Smooth muscle cell of the brain vasculature (primary cell): ENCODE measurements around the gene CIAO3.
"Not testable (repeated sequence)": the region's sequence is repeated elsewhere in the genome, so short reads cannot be mapped to it uniquely, and the experiment has no call there.

Experiments
- DNase-seq: peaks from one replicate; pipeline ENCODE4 v3.0.0-alpha.2; 2012; ENCODE audit warnings: low read depth, low spot score

CIAO3 gene

DNA sequence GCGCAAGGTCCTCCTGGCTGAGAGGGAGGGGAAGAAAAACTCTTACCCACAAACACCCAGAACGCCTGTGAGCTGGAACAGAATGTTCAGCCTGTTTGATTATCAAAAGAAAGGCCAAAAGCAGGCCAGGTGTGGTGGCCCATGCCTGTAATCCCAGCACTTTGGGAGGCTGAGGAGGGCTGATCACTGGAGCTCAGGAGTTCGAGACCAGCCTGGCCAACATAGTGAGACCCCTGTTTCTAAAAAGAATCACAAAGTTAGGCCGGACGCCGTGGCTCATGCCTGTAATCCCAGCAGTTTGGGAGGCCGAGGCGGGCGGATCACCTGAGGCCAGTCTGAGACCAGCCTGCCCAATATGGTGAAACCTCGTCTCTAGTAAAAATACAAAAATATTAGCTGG lies 35.5 kb upstream of the CIAO3 start:
- DNase-seq = not testable (repeated sequence)

DNA sequence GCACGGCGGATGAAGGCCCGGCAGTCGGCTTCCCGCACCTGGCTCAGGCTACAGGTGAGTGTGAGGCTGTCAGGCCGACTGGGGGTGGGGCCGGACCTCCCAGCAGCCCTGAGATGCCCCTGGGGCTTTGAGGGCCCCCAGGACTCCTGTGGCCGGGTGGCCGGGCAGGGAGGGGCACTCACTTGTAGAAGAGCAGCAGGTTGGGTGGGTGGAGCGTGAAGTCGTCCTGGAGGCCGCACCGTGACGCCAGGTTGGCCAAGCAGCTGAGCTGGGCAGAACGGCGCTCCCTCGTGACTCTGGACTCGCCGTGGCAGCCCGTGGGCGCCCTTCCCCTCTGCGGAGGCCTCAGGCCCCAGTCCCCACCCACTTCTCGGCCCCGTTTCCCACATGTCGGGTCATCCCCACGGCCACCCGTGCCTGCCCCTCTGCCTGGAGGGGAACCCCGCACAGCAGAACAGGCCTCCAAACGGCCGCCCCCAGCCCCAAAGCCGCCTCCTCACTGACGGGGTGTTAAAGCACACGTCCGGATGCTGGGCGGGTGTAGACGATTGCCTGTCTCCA lies 34.5 kb upstream of the CIAO3 start:
- no peak for DNase-seq

DNA sequence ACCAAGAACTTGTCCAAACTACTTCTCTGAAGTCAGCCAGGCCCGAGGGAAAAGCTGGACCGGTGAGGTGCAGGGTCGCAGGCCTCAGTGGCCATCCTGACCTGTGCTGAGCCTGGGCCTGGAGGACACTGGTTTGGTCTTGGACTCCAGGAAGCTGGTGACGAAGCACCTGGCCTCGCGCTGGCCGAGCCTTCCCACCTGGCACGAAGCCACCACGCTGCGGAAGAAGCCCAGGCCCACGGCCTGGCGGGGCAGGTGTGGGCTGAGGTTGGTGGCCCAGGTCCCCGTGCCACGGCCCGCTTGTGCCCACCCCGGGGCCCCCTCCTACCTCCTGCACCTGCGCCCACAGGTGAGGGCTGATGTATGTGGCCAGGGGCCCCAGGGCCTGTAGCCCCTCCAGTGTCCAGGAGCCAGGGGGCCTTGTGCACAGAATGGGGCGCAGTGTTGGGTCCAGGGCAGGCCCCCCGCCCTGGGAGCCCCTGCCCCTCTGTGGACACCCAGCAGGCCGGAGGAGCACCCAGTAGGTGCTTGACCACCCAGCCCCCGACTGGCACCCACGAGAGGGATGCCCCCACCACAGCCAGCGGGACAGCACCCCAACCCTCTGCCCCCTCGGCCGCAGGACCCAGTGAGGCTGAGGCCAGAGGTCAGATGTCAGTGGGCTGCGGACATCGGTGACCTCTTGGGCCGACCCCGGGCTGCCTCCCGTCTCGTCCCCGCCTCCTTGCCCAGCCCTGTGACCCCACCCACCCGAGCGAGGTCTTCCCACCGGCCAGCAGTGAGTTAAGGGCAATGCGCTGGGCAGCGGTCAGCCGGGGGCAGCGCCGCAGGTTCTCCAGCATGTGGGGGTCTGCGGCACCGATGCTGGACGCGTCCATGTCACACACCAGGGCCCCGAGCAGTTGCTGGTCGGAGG lies 33.5 kb upstream of the CIAO3 start:
- no peak for DNase-seq

DNA sequence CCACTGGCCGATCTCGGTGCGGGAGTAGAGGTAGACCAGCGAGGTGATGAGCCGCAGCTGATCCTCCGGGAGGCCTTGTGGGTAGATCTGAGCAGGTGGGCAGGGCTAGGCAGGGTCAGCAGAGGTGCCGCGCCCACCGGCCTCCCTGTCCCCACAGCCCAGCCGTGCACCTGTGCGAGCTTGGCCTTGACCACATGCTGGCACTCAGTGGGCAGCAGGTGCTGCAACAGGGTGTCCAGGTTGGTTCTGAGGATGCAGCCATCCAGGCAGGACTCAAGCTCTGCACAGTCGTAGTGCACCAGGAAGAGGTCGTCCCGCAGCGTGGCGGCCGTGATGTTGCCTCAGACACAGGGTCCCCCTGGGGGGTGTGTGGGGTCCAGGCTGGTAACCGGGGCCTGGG lies 32.2 kb upstream of the CIAO3 start:
- DNase-seq = no peak

DNA sequence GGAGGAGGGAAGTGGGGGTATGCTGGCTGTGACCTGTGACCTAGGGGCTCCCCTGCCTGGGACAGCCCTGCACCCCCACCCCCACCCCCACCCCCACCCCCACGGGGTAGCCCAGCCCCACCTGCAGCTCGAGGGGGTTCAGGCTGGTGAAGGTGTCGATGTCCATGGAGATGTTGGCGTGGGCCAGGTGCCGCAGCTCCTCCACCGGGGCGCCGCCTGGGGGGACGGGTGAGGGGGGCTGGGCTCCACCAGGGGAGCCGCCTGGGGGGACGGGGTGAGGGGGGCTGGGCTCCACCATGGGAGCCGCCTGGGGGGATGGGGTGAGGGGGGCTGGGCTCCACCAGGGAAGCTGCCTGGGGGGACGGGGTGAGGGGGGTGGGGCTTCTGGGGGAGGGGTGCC lies 29.6 kb upstream of the CIAO3 start:
- DNase-seq = no peak

DNA sequence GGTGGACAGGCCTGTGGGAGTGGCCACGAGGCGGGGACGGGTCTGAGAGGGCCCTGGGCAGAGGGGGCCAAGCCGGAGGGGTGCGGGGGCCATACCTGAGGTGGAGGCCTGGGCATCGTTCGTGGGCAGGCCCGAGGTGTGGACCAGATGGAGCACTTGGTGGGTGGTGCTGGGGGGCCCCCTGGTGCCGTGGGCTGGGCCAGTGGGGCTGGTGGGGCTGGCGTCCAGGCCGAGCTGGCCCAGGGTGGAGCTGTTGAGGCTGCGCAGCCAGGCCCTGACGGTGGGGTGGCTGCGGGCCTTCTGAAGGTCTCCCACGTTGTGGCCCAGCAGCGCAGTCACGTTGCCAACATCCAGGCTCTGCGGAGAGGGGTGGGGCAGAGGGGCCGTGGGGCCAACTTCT lies 29.1 kb upstream of the CIAO3 start:
- no peak for DNase-seq

DNA sequence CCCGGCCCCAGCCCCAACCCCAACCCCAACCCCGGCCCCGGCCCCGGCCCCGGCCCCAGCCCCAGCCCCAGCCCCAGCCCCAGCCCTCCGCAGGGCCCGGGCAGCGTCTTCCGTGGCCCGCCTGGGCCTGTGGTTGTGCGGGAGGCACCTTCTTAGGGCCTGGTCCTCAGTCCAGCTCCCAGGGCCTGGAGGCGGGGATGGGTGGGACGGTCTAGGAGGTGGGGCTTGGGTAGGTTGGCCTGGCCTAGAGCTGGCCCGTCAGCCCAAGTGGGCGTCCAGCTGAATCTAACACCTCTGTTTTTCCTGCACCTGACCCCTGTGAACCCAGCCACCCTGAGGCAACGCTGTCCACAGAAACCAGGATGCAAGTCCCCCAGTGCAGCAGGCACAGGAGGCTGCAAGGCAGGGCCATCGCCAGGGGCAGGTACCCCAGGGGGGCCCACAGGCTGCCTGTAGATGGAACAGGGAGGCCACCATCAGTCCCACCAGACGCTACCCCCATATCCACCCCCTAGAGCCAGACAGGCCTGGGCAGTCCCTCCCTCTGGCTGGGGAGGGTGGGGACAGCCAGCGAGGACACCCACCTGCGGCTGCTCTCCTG lies 28.5 kb upstream of the CIAO3 start:
- DNase-seq = no peak

DNA sequence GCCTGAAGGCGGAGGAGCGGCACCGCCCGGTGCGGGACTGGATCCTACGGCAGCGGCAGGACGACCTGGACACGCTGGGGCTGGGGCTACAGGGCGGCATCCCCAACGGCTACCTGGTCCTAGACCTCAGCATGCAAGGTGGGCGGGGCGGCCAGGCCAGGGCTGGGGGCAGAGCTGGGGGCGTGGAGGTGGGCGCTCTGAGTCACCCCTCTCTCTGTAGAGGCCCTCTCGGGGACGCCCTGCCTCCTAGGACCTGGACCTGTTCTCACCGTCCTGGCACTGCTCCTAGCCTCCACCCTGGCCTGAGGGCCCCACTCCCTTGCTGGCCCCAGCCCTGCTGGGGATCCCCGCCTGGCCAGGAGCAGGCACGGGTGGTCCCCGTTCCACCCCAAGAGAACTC lies 27.6 kb upstream of the CIAO3 start:
- DNase-seq = no peak

DNA sequence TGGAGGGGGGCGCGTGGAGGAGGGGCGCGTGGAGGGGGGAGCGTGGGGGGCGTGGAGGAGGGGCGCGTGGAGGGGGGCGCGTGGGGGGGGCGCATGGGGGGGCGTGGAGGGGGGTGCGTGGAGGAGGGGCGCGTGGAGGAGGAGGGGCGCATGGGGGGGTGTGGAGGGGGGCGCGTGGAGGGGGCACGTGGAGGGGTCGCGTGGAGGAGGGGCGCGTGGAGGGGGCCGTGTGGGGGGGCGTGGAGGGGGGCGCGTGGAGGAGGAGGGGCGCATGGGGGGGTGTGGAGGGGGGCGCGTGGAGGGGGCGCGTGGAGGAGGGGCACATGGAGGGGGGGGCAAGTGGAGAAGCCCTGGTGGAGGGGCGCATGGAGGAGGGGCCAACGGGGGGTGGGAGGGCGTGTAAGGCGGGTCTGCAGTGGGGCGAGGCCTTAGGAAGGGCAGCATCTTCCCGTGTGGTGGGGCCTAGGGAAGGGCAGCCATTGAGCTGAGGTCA lies 27.0 kb upstream of the CIAO3 start:
- DNase-seq = no peak

DNA sequence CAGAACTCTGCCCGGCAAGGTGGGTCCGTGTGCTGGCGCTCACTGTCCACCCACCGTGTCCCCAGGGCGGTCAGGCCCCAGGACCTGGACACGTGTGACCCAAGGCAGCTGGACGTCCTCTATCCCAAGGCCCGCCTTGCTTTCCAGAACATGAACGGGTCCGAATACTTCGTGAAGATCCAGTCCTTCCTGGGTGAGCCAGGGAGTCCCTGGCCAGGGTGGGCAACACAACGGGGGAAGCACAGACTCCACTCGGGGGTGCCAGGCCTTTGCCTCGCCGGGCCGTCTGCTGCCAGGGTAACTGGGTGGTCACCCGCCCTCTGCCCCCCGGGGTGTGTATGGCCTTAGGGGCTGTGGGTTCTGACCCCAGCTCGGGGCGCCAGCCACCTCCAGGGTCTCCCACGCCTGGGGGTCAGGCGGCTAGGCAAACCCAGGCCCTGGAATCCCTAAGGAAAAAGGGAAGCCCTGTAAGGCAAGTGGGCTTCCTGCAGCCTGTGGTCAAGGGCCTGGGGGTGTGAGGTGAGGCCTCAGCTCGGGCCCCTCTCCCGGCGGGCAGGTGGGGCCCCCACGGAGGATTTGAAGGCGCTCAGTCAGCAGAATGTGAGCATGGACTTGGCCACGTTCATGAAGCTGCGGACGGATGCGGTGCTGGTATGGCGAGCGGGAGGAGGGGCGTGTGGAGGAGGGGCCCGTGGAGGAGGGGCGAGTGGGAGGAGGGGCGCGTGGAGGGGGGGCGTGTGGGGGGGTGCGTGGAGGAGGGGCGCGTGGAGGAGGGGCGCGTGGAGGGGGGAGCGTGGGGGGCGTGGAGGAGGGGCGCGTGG lies 26.2 kb upstream of the CIAO3 start:
- no peak for DNase-seq

DNA sequence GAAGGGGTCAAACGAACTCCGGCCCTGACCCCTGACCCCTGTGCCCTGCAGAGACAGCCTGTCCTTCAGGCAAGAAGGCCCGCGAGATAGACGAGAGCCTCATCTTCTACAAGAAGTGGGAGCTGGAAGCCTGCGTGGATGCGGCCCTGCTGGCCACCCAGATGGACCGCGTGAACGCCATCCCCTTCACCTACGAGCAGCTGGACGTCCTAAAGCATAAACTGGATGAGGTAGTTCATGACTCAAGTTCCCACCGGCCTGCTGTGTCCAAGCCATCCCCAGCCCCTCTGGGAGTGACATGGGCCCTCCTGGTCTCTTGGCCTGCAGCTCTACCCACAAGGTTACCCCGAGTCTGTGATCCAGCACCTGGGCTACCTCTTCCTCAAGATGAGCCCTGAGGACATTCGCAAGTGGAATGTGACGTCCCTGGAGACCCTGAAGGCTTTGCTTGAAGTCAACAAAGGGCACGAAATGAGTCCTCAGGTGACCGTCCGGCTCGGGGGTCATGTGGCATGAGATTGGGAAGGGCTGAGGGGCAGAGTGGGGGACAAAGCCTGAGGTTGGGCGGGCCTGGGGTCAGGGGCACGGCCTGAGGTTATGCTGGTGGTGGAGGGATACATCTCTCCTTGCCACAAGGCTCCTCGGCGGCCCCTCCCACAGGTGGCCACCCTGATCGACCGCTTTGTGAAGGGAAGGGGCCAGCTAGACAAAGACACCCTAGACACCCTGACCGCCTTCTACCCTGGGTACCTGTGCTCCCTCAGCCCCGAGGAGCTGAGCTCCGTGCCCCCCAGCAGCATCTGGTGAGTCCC lies 25.4 kb upstream of the CIAO3 start:
- no peak for DNase-seq

DNA sequence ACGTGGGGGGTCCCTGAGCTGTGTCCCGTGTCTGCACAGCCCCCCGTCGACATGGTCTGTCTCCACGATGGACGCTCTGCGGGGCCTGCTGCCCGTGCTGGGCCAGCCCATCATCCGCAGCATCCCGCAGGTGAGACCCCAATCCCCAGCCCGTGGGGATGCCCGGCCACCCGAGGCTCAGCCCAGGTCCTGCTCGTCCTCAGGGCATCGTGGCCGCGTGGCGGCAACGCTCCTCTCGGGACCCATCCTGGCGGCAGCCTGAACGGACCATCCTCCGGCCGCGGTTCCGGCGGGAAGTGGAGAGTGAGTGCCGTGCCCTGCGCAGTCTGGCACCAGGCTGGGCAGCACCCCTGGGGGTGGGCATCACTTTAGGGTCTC lies 24.7 kb upstream of the CIAO3 start:
- no peak for DNase-seq

DNA sequence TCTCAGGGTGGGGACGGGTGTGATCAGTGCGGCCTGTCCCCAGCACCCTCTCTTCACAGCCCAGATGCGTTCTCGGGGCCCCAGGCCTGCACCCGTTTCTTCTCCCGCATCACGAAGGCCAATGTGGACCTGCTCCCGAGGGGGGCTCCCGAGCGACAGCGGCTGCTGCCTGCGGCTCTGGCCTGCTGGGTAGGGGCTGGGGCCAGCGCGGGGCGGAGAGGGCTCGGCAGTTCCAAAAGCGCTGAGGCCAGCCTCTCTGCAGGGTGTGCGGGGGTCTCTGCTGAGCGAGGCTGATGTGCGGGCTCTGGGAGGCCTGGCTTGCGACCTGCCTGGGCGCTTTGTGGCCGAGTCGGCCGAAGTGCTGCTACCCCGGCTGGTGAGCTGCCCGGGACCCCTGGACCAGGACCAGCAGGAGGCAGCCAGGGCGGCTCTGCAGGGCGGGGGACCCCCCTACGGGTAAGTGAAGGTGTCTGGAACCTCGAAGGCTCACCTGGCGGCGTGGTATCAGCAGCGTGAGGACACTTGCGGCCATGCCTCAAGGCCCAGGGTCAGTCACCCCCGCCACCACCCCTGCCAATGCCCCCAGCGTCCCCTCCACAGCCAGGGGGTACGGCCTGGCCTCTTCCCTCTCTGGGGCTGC lies 24.2 kb upstream of the CIAO3 start:
- DNase-seq = no peak

DNA sequence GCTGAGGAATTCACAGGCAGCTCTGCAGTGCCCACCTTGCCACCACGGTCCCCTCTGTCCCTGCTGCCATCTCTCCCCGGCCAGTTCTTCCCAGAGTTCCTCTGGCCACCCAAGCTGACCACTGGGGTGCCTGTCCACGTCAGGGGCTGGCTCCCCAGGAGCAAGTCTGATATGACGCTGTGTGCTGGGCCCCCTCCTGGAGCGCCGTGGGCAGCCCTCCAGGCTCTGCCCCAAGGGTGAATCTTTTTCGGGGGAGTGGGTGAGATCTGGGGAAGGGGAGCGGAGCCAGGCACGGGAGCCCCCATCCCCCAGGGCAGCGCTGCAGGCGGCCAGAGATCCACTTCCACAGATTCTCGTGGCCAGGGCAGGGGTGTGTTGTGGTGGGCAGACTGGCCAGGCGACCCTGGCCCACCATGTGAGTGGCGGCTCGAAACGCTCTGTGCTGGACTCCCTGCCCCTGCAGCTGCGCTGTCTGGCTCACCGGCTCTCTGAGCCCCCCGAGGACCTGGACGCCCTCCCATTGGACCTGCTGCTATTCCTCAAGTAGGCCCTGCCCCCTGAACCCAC lies 23.5 kb upstream of the CIAO3 start:
- DNase-seq = no peak

DNA sequence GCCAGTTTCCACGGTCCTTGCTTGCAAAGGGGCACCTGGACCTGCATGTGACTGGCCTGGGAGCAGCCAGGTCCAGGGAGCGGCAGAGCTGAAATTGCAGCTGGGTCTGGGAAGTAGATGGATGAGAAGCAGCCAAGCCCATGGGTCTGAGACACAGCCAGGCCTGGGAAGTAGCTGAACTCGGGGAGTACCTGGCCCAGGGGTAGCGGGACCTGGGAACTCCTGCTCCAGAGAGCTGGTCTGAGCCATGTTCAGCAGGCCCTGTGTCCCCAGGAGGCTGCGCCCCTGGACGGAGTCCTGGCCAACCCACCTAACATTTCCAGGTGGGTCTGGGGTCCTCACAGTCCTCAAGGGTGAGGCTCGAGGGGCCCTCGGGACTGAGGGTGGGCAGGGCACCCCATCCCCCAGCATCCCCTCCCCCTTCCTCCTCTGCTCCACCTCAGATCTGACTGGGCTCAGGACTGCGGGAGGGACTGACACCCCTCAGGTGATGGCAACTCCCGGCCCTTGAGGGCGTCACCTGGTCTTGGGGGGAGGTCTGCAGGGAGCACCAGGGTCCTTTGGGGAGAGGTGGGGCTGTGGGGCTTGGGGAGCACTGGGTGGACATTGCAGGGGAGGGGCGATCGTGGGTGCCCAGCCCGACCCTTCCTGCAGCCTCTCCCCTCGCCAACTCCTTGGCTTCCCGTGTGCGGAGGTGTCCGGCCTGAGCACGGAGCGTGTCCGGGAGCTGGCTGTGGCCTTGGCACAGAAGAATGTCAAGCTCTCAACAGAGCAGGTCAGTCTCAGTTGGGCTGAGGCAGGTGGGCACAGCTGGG lies 22.8 kb upstream of the CIAO3 start:
- DNase-seq = no peak

DNA sequence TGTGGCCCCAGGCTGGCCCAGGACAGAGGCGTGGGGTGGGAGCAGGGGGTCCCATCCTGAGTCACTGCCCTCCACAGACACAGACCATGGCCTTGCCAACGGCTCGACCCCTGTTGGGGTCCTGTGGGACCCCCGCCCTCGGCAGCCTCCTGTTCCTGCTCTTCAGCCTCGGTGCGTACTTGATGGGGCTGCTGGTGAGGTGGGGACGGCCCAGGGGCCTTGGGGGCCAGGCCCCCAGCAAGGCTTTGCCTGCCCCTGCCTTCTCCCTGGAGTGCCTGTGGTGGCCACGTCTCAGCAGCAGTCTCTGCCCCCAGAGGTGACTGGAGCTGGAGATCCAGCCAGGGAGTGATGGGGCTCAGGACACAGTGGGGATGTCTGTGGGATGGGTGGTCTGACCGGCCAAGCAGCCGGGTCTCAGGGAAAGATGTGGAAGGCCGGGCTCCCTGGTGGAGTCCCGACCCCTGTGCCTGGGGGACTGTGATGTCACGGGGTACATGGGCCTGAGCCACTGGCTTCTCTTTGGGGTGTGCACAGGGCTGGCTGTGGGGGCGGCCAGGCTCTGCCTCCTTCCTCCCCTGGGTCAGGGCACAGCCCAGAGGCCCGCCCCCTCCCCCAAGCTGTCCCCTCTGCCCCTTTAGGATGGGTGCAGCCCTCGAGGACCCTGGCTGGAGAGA lies 21.9 kb upstream of the CIAO3 start:
- DNase-seq = no peak

DNA sequence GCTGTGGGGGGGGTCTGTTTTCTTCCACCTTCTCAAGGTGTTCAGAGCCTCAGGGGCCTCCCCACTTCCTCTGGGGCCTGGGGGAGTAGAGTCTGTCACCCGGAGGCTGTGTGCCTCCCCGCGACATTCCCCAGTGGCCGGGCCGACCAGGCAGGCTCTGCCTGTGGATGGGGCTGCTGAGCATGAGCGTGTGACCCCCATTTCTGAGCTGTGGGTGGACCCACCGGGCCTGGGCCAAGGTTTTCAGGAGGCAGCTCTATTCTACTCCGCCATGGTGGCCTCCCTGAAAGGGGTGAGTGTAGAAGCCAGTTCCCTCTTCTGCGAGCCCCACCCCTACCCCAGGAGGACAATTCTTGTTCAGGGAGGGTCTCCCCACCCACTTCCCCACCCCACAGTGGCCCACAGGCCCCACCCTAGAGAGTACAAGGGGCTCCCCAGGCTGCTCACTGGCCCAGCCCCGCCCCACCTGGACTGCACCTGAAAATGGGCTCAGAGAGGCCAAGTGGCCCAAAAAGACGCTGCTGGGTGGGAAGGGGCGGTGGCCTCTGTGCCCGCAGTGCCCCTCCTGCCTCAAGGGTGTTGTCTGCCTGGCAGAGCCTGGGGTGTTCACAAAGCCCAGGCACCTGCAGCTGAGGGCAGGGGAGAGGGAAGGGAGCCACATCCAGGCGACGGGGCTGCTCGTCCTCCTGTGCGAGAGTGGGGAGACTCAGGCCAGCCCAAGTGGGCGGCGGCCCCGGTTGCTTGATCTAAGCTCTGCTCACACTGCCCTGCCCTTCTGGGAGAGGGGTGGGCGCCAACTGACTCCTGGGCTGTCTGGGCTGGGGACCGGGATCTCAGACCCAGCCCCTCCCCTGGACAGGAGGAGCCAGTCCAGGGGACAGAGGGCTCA lies 21.1 kb upstream of the CIAO3 start:
- DNase-seq = no peak
